NCI-H2107 (cell line): ENCODE results near the gene HPCAL1.
"Not testable (repeated sequence)": the region's sequence is repeated elsewhere in the genome, so short reads cannot be mapped to it uniquely, and the experiment has no call there.

Source experiments
- DNase-seq: peaks from one replicate; lab custom pipeline; 2025; lab: John Stamatoyannopoulos, UW

Gene HPCAL1

DNA sequence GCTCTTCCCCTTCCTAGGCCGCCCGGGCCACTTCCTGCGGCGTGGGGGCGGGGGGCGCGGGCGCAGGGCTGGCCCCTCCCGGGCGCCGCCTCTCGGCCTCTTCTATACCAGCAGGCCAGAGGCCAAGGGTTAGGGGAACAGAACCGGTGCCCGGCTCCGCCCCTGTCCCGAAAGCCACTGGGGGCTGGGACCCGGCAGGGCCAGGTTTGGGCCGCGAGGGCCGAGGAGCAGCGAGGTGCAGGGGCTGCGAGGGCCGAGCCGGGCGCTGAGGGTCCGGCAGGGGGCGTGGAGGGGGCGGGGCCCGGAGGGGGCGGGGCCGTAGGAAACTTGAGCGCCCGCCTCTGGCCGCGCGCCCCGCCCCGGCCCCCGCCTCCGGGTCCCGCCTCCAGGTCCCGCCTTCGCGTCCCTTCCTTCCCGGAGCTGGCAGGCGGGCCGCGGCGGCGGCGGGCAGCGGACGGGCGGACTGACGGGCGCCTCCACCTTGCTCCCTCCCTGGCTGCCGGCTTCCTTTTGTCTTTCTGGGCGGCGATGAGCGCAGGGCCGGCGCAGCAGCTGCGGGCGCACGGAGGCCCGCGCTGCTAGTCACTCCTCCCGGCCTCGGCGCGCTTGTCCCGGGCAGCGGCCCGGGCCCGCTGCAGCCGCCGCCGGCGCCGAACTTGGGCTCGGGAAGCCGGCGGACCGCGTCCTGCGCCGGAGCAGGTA, at the start of gene HPCAL1:
Gene HPCAL1 (plus strand): TSS at position 426 of the 702 bp plus-strand sequence. CDS start 116,854 bp downstream, outside the sequence.
- peak; percentile 53 for DNase-seq

DNA sequence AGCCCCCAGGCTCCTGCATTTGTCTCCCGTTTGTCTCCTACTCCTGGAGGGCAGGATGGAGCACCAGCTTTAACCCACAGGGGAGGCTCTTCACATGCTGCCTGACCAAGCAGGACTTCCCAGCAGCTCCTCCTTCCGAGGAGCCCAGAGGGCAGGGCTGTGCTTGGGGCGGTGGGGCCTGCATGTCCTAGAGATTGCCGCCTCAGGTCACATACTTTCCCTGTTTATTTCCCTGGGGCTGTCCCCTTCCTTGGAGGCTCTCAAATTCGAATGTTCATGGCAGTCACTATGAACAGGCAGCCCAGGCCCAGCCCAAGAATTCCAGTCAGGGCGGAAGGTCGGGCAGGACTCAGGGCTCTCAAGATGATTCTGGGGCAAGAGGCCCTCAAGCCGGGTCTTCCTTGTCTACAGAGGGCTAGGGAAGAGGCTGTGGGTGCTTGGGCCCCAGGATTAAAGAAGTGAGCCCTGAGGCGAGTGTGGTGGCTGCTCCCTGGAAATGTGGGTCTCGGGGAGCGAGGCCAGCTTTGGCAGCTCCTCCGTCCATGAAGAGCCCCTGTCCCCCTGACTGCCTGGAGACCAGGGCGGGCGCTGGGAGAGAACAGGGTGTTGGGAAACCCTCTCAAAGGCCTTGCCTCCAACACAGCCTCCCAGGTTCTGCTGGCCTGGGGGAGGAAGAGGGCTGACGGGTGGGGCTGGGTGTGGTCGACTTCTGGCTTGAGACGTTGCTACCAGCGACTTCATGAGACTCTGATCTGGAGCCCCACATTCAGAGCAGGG, 48.9 kb upstream of the HPCAL1 start:
- DNase-seq = no peak

DNA sequence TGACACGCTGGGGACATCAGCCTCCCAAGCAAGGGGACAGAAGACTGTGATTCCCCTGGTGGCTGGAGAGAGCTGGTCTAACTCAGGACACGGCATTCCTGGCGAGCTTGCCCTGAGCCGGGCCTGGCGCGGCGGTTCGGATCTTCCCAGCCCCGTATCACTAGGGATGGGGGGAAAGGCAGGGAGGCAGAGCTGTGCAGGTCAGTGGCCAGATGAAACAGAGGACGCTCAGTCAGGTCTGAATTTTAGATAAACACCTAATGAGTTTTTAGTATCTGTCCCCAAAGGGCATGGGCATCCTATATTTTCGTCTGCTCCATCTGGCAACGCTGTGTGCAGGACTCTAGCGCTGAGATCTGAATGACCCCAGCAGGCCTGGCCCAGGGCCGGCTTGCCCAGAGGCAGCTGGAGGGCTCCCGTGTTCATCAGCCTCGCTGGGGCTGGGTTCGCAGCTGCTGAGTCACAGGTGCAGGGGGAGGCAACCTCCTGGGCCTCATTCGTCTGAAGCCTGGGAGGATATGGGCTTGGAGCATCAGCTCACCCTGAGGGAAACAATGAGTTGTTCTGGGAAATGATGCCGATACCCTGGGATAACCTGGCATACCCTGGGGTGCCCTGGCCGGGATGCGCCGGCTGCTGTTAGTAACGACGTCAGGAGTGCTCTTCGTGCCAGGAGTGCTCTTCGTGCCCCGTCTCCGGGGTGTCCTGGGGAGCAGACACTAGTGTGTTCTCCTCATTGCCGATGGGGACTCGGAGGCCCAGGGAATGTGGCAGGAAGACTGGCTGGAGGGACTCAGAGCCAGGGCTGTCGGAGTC, 48.1 kb upstream of the HPCAL1 start:
- DNase-seq = no peak

DNA sequence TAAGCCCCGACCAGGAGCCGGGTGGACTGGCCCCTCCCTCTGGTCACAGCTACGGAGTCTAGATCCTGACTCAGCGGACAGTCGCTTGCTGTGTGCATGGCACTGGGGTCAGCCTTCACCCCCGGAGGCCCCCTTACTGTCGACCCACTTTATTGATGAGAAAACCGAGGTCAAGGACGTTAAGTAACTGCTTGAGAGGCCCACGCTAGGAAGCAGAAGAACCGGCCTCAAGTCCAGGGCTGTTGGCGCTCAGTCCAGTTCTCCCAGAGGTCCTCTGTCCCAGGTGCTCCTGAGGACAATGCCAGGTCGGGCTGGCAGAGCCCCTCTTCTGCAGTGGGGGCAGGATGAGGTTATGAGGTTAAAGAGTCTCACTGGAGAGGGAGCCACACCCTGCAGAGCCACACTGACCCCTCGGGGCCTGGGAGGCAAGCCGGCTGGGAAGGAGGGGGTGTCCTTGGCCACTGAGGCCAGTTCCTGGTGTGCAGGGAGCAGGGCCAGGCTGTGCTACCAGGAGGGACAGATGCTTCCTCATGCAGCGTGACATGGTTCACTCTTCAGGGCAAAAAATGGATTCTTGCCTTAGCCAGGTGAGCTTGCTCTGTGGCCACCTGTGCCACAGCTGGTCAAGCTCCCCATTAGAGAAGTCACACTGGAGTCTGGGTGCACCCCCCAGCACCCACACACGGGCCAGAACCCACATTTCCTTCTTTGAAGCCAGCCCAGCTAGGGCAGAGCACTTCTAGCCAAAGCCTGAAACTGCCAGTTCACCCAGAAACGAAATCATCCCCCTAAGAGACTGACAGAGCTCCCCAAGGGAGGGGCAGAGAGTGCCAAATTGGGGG, 47.3 kb upstream of the HPCAL1 start:
- no peak for DNase-seq

DNA sequence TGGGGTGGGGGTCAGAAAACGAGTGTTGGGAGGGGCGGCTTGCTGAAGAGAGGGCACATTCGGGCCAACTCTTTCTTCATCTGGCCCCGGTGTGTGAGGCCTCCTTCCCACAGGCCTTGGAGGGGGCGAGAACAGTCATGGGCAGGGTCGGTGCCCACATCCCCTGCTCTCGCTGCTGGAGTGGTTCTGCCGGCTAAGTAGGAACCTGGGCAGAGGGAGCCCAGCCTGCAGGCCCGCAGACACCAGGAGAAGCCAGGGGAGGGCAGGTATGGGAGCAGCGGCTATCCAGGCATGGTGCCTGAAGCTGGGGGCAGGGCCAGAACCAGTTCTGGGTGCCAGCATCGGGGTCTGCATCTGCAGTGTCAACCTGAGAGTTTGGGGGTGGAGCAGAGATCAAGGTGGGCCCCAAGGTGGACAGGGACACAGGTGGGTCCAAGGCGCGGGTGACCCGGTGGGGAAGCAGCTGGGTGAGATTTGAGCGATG, 46.6 kb upstream of the HPCAL1 start:
- DNase-seq = no peak

DNA sequence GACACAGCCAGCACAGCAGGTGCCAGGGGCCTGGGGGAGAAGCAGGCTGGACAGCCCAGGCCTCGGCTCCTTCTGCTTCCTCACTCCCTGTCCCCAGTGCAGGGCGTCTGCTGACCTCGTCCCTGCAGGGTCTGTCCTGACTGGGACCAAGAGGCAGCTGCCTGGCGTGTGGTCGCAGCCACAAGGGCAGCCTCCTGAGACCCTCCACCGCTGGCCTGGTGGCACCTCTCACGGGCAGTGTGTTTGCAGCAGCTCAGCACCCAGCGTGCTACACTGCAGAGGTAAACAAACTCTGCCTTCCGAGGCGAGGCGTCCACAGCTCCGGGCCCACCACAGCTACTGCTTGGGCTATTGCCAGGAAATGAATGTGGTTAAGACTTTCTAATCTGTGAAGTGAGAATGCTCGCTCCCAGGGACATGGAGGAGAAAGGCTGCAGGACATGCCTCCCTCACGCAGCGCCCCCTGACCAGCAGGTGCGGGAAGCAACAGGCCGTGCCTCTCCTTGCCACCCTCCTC, 46.1 kb upstream of the HPCAL1 start:
- DNase-seq = no peak

DNA sequence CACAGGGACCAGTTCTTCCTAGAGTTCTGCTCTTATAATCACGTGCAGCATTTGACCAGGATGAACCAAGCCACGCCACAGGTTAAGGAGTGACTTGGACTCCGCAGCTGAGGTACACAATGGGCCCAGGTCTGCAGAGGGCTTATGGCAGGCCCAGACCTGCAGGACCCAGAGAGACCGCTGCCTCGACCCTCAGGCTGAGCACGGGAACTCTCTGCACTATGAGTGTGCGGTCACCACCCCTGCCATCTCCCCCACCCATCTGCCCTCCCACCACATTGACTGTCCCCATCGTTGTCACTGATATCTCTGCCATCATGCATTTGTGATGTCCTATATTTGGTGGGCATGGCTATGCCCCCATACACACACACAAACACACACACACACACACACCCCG, 45.7 kb upstream of the HPCAL1 start:
- no peak for DNase-seq

DNA sequence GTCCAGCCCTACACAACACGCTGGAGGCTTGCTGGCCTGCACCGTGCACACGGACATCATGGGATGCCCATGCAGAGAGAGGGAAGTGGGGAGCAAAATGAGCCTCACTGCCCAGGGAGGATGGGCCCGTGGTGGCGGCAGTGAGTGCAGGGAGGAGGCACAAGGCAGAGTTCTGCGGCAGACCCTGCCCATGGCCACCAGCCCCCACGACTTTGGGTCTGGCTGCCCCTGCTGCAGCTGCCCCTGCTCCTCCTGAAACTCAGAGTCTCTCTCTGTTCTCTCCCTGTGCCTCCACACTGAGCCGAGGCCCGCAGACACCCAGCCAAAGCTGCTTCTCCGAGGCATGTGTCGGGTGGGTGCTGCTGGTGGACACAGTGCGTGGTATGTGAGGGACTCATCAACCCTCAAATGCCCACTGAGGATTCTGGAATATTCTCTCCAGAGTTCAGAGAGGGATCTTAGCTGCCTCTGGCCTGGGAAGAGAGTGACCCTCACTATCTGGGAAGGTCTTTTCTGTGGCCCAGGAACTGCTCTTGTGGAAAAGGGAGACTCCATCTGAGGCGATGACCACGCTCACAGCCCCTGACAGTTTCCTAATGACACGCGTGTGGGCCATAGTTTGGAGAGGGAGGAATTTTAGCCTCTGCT, 45.1 kb upstream of the HPCAL1 start:
- no peak for DNase-seq

DNA sequence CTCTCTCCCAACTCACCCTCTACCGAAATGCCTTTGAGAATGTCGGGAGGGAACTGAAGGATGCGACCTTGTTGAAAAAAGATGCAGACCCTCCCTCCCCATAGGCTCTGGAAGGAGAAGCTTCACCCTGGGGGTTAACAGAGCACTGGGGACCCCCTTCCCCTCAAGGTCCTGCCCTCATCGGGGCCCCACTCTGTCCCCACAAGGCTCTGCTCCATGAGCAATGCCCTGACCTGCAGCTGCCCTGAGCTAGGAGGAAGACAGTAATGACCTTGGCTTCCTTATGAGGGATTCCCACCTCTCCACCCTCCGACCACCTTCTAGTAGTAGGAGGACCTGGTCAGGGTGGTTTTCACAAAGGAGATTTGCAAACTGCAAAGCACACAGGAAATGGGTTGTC, 44.4 kb upstream of the HPCAL1 start:
- DNase-seq = no peak

DNA sequence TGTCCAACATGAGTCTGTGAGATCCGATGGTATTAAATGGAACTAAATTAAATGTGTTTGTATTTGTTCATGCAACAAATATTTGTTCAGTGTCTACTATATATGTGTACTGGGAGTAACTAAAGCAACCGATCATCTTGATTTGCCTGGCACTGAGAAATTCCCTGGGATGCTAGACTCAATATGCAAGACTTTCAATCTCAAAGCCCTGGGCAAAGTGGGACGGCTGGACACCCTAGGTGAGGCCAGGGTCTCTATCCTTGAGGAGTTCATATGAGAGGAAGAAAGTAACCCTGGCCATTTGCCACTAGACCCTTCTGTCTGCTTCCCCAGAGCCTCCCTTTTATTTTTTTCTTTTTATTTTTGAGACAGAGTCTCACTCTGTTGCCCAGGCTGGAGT, 44.0 kb upstream of the HPCAL1 start:
- no peak for DNase-seq

DNA sequence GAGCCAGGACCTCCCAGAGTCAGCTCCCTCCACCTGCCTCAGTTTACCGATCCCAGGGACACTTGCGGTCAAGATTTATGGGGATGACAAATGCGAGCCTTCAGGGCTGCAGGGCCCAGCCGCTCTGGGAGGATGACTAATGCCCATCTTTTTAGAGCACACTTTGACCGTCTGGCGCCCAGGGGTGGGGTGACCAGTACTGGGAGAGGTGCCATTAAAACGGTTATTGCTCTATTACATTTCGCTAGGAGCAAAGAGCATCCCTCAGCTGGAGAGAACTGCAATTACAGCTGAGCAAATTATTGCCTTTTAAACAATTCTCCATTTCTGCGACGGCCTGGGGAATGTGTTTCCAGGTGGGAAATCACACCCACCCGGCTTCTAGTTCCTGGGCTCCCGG, 42.6 kb upstream of the HPCAL1 start:
- DNase-seq = no peak

DNA sequence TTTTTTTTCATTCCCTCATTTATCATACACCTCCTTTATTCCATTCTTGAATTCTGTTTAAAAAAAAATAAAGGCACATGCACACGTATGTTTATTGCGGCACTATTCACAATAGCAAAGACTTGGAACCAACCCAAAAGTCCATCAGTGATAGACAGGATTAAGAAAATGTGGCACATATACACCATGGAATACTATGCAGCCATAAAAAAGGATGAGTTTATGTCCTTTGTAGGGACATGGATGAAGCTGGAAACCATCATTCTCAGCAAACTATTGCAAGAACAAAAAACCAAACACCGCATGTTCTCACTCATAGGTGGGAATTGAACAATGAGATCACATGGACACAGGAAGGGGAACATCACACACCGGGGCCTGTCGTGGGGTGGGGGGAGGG, 39.2 kb upstream of the HPCAL1 start:
- DNase-seq = not testable (repeated sequence)

DNA sequence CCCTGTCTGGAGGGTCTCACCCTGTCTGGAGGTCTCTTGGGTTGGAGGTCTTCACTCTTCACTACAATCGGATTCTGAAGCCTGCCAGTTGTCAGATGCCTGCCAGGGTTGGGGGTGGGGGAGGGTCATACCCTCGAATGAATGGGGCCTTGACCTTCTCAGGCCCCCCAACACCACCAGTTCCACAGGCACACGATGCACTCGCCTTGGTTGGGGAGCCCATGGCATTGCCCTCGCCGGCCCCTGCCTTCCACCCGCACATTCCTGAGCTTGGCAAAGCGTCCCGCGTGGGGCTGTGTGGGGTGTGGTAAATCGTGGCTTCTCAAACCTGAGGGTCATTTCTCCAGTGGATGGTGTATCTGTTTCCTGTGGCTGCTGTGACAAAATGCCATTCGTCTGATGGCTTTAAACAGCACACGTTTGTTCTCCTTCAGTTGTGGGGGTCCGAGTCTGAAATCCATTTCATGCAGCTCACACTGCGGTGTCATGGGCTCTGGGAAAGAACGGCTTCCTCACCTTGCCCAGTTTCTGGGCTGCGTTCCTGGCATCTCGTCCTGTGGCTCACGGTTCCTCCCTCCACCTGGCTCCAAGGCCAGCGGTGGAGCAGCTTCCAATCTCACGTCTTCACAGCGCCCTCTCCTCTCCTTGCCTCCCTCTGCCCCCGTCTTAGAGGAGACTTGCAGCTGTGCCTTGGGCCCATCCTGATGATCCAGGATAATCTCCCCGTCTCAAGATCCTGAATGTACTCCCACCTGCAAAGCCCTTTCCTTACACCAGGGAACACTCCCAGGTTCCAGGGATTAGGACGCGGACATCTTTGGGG, 38.0 kb upstream of the HPCAL1 start:
- no peak for DNase-seq

DNA sequence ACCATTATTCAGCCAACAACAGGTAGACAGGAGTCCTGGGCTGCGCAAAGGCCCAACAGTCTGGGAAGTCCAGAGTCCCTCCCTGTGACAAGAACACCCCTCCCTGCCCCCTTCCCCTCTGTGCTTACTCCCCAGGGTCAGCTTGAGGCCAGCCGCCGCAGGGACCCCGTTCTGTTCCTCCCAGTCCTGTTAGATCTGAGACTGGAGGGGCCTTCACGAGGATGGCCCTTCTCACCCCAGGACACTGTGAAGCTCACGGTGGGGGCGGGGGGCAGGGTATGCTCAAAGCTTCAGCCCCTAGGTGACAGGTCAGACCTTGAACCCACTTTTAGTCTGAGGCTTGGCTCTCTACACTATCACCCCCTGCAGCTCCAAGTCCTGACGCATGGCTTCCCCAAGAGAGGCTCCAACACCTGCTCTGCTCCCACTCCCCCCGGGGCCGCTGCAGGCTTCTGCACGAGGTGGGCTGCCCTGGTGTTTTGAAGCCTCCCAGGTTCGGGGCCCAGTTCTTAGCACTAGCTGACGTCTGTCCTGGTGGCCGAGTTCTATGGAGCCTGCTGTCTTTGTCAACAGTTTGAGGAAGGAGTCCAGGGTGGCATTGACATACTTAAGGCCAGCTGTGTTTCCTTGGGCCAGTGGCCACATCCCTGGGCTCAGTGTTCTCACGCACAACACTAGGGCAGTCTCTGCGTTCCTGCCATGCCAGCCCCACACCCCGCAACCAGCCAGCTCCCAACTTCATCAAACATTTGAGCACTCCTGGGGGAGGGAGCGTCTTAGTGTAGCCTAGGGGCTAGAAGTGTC, 37.2 kb upstream of the HPCAL1 start:
- DNase-seq = no peak

DNA sequence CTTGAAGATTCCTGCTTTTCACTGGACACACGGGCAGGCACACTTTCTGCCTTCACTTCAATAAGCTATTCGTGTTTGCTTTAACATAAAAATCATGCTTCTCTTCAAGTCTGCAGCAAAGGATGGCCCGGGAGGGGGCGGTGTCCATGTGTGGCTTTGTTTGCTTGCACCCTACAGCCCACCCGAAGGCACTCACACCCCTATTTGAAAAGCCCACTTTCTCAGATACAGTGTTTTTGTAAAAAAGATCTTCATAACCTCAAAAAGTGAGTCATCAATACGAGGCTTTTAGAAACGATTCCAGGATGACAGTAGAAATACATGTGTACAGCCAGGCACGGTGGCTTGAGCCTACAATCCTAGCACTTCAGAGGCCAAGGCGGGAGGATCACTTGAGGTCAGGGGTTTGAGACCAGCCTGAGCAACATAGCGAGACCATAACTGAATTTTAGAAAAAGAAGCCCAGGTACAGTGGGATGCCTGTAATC, 36.5 kb upstream of the HPCAL1 start:
- DNase-seq = no peak

DNA sequence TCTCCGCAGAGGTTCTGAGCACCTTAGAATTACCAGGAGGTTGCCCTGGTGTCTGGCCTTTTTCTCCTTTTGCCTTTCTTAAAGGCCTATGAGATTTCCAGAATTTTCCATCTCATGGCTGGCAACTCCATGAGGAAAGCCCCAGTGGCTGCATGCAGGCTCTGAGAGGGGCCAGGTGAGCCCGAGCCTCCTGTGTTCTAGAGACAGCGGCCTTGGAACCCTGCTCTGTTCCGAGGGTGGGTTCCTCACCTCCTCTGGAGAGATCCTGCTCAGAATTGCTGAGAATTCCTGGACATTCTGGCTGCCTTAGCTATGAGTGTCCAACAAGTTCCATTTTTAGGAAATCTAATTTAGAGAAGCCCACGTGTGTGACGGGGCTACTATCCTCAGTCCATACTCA, 35.7 kb upstream of the HPCAL1 start:
- DNase-seq = no peak

DNA sequence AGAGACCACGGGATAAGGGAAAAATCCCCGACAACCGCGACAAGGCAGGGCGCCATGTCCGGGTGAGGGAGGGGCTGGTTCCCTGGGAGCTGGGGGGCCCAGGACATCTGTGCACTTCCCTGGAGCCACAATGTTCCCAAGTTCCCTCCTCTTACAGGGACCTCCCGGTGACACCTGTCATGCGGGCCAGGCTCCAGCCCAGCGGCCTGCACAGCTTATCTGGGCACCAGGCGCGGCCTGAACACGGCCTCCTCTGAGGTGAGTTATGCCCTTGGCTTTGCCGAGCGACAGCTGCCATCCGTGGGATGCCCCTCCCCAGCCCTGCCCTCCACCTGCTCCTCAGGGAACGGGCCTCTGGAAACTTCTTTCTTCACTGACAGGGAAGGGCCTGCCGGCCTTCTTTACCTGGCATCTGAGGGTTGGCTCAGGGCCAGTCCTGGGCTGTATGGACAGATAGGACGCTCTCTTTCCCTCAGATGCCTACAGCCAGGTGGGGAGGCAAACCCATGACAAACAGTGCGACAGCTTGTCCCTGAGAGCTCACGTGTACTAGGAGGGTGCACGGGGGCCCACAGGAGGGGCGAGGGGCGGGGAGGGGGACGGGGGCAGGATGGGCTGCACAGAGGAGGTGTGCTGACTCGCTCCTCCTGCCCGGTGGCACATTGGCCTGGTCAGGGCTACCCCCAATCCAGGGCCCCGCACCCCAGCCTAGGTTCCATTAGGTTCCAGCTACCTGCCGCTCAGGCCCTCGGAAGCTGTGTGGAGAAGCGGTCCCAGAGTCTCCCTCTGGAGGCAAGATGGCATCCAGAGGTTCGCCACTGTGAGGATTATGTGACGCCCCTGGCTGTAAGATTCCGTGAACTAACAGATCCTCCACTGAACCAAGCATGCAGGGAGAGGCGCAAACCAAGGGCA, 34.9 kb upstream of the HPCAL1 start:
- no peak for DNase-seq

DNA sequence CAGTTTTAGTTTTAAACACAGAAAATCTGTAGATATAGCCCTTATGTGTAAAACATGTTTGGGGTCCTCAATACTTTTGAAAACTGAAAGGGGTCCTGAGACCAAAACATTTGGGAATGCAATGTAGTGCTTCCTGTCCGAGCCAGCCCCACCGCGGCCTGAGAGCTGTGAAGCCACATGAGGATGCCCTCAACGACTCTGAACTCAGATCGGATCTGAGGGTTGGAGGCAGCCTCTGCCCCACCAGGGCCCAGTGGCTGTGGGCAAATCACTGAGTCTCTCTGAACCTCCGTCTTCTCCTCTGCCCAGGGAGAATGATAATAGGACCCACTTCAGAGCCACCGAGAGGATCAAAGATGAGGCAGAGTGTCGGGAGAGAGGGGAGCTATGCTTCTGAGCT, 33.4 kb upstream of the HPCAL1 start:
- no peak for DNase-seq
